Measurements from ENCODE around the gene UBA6.
A peak's percentile ranks its signal among the peaks of the same experiment; 100 is the strongest.
"Not testable (repeated sequence)": the region's sequence is repeated elsewhere in the genome, so short reads cannot be mapped to it uniquely, and the experiment has no call there.

Gene UBA6

GRCh38 chr4:67659065-67659464, 41.9 kb downstream of the UBA6 start:
- no peak for DNase-seq

GRCh38 chr4:67658302-67658701, 42.7 kb downstream of the UBA6 start:
- DNase-seq: no peak

- DNase-seq: no peak
These were observed 49.4 kb downstream of the UBA6 start for GRCh38 chr4:67651536-67651935.

GRCh38 chr4:67638136-67638535, 62.8 kb downstream of the UBA6 start:
- DNase-seq: no peak

GRCh38 chr4:67636978-67637377, 64.0 kb downstream of the UBA6 start:
- DNase-seq: not testable (repeated sequence)

GRCh38 chr4:67635331-67635730, 65.6 kb downstream of the UBA6 start:
- no peak for DNase-seq

- no peak for DNase-seq
These were observed 66.2 kb downstream of the UBA6 start for GRCh38 chr4:67634741-67635140.

- no peak for DNase-seq
These were observed 68.5 kb downstream of the UBA6 start for GRCh38 chr4:67632492-67632891.

- DNase-seq: no peak
These were observed 76.0 kb downstream of the UBA6 start for GRCh38 chr4:67624939-67625338.

GRCh38 chr4:67616478-67616877, 84.5 kb downstream of the UBA6 start:
- DNase-seq: no peak

- DNase-seq: no peak
These were observed 85.8 kb downstream of the UBA6 start for GRCh38 chr4:67615119-67615518.

GRCh38 chr4:67614186-67614585, 86.8 kb downstream of the UBA6 start:
- DNase-seq: no peak

GRCh38 chr4:67608027-67608426, 92.9 kb downstream of the UBA6 start:
- DNase-seq: no peak

GRCh38 chr4:67604749-67605148, 96.2 kb downstream of the UBA6 start:
- DNase-seq: no peak

GRCh38 chr4:67604029-67604381, 97.0 kb downstream of the UBA6 start:
- DNase-seq: no peak

GRCh38 chr4:67603310-67604028, 97.5 kb downstream of the UBA6 start:
- DNase-seq: no peak

GRCh38 chr4:67593741-67594175, 107.2 kb downstream of the UBA6 start:
- no peak for DNase-seq

GRCh38 chr4:67587156-67587555, 113.8 kb downstream of the UBA6 start:
- DNase-seq: peak; percentile 19

- DNase-seq: no peak
These were observed 116.5 kb downstream of the UBA6 start for GRCh38 chr4:67584496-67584895.

GRCh38 chr4:67581913-67582312, 119.0 kb downstream of the UBA6 start:
- DNase-seq: no peak

- no peak for DNase-seq
These were observed 119.6 kb downstream of the UBA6 start for GRCh38 chr4:67581208-67581857.

GRCh38 chr4:67580577-67580976, 120.4 kb downstream of the UBA6 start:
- DNase-seq: no peak

- no peak for DNase-seq
These were observed 124.4 kb downstream of the UBA6 start for GRCh38 chr4:67576538-67576937.

GRCh38 chr4:67576059-67576466, 124.9 kb downstream of the UBA6 start:
- no peak for DNase-seq
